ENCODE measurements around the gene MED1.

- TF ChIP-seq EZH2 (IDR thresholded peaks at IDR 0.05; ENCODE audit: insufficient read depth, poor library complexity, severe bottlenecking) (no peak), EZH2phosphoT487 (IDR thresholded peaks at IDR 0.05; ENCODE audit: insufficient read depth, low read depth) (no peak)
These were observed 74.6 kb downstream of the MED1 start for GRCh38 chr17:39376434-39376833.

Measured in GM23248 (cell line).